ENCODE measurements around the gene SUSD5.
"Not testable (repeated sequence)": the region's sequence is repeated elsewhere in the genome, so short reads cannot be mapped to it uniquely, and the experiment has no call there.

SUSD5 gene

GRCh38 chr3:33111581-33111980 is 107.0 kb downstream of the SUSD5 start:
- no peak for DNase-seq

GRCh38 chr3:33106854-33107253 is 111.8 kb downstream of the SUSD5 start:
- DNase-seq: not testable (repeated sequence)

GRCh38 chr3:33105341-33105948 is 113.2 kb downstream of the SUSD5 start:
- DNase-seq: no peak

GRCh38 chr3:33104803-33105202 is 113.8 kb downstream of the SUSD5 start:
- DNase-seq: no peak

GRCh38 chr3:33103480-33103879 is 115.1 kb downstream of the SUSD5 start:
- DNase-seq: no peak

- DNase-seq: no peak
Measured at GRCh38 chr3:33103034-33103433, 115.6 kb downstream of the SUSD5 start.

GRCh38 chr3:33100229-33100628 is 118.4 kb downstream of the SUSD5 start:
- DNase-seq: no peak

Data from left hindlimb (tissue), 1 donor.